Activated CD4-positive, alpha-beta T cell treated with anti-CD3 and anti-CD28 coated beads for 36 hours (primary cell): Measurements from ENCODE around the gene LMX1A. TPM values are rescaled to one million over a fixed set of nuclear protein-coding genes. Genes with fewer than 3 reads are reported as not detected.

Source experiments
- ATAC-seq: fragments of 200-7000 bp; cut with Tn5 transposase; one replicate; pipeline ENCODE4 v1.10.0; 2021; ENCODE audit warnings: mild to moderate bottlenecking, moderate library complexity
- CTCF ChIA-PET: fragments of 350-600 bp; sonication (Branson Sonifier 250); formaldehyde crosslinking; loops from one replicate; lab custom pipeline; 2021; ENCODE audit warnings: antibody characterized with exemption; lab: Charles Lee
- POLR2A ChIA-PET: fragments of 350-600 bp; sonication (Branson Sonifier 250); formaldehyde crosslinking; loops from one replicate; lab custom pipeline; 2021; ENCODE audit warnings: antibody characterized with exemption, inconsistent platforms; lab: Charles Lee
- DNase-seq: peaks from one replicate; pipeline ENCODE4 v3.0.0-alpha.2; 2020
- H3K27ac Mint-ChIP-seq: one replicate; pipeline ENCODE4 v1.8.0; 2021; ENCODE audit warnings: mixed read lengths
- H3K27me3 Mint-ChIP-seq: one replicate; pipeline ENCODE4 v1.8.0; 2021; ENCODE audit warnings: mixed read lengths
- H3K36me3 Mint-ChIP-seq: one replicate; pipeline ENCODE4 v1.8.0; 2021; ENCODE audit warnings: low read depth, mixed read lengths
- H3K4me1 Mint-ChIP-seq: one replicate; pipeline ENCODE4 v1.8.0; 2021; ENCODE audit warnings: mixed read lengths
- H3K4me3 Mint-ChIP-seq: one replicate; pipeline ENCODE4 v1.8.0; 2021; ENCODE audit warnings: mild to moderate bottlenecking, moderate library complexity, mixed read lengths
- H3K9me3 Mint-ChIP-seq: one replicate; pipeline ENCODE4 v1.8.0; 2021; ENCODE audit warnings: low read depth, mixed read lengths
- intact Hi-C, 2 experiments: fragments of 100-400 bp; cut with DNase I in 1 of 2; cut with micrococcal nuclease in 1 of 2; formaldehyde crosslinking; loops; one replicate each; pipeline versions ENCODE4 v1.14.2 to v1.15.1; 2022 to 2024; cut with DNase I, micrococcal nuclease
- total RNA-seq, 2 experiments: library from RNA; stranded (reverse); gene quantifications; one replicate each; pipeline ENCODE4 v1.2.3, GENCODE V29; 2021

Gene LMX1A
- total RNA-seq, 2 experiments from 2014 or later, result not detected

GRCh38 chr1:165257969-165258459 lies 98.5 kb downstream of the LMX1A start:
- CTCF ChIA-PET, result interaction anchor here (0.6 to 1.9 kb wide), 6 partner anchors 10 to 138 kb away, joined by 3 to 7 read pairs (median 4); no protein-coding TSS in a partner anchor
- POLR2A ChIA-PET, result no interaction called here
- intact Hi-C loops, result loop anchor here in 1 of 2 experiments (1.0 kb wide), 2 partner anchors 111 to 335 kb away; no protein-coding TSS in a partner anchor
- no peaks in the 10 kb centered on the region for H3K36me3 Mint-ChIP-seq
- H3K4me3 Mint-ChIP-seq, result no peak overlapping the region
- peaks cover 19% of the 10 kb centered on the region for H3K27me3 Mint-ChIP-seq
- no peaks in the 10 kb centered on the region for H3K4me1 Mint-ChIP-seq
- H3K9me3 Mint-ChIP-seq, result no peaks in the 10 kb centered on the region
- no peak overlapping the region for H3K27ac Mint-ChIP-seq
- no peak for ATAC-seq
- peak; percentile 73 for DNase-seq

DNA sequence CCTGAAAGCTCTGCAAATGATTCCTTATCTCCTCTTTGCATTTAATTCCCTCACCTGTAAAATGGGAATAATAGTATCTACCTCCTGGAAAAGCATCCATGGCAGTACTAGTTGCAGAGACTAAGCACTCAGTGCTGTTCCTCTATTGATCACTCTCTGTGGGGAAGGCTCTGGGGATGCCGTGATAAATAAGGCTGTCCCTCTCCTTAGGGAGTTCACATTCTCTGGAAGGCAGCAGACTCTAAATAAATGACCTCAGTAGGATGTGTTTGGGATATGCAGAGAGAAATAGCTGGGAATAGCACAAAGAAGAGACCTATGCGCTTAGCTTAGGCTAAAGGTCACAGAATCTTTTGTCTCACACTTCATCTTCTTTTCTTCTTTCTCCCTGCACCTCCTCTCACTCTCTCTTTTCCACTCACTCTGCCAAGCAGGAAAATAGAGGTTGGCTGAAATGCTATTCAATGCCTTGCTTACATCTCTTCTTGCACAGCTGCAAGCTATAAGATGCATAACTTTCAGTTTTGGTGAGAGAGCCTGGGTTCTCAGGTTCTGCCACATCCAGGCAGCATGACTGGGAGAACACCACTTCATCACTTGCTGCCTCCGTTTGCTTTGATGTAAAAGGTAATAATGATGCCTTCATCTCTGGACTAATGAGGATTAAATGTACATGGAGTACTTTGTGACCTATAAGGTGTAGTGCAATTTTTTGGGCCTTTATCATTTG lies 101.5 kb downstream of the LMX1A start:
- H3K9me3 Mint-ChIP-seq, result peaks cover 3% of the 10 kb centered on the region
- H3K4me3 Mint-ChIP-seq, result no peak overlapping the region
- H3K4me1 Mint-ChIP-seq, result no peaks in the 10 kb centered on the region
- DNase-seq (no peak), ATAC-seq (no peak)
- no peaks in the 10 kb centered on the region for H3K36me3 Mint-ChIP-seq
- CTCF ChIA-PET, result no interaction called here
- POLR2A ChIA-PET, result no interaction called here
- intact Hi-C loops, result no loop called here
- no peak overlapping the region for H3K27ac Mint-ChIP-seq
- H3K27me3 Mint-ChIP-seq, result peaks cover 21% of the 10 kb centered on the region

GRCh38 chr1:165254376-165254775 lies 102.1 kb downstream of the LMX1A start:
- intact Hi-C loops, result no loop called here
- DNase-seq, result no peak
- ChIA-PET POLR2A (no interaction called here), CTCF (no interaction called here)
- no peak overlapping the region for H3K4me3 Mint-ChIP-seq
- peaks cover 23% of the 10 kb centered on the region for H3K27me3 Mint-ChIP-seq
- H3K9me3 Mint-ChIP-seq, result peaks cover 3% of the 10 kb centered on the region
- no peaks in the 10 kb centered on the region for H3K36me3 Mint-ChIP-seq
- no peak for ATAC-seq
- no peaks in the 10 kb centered on the region for H3K4me1 Mint-ChIP-seq
- no peak overlapping the region for H3K27ac Mint-ChIP-seq

DNA sequence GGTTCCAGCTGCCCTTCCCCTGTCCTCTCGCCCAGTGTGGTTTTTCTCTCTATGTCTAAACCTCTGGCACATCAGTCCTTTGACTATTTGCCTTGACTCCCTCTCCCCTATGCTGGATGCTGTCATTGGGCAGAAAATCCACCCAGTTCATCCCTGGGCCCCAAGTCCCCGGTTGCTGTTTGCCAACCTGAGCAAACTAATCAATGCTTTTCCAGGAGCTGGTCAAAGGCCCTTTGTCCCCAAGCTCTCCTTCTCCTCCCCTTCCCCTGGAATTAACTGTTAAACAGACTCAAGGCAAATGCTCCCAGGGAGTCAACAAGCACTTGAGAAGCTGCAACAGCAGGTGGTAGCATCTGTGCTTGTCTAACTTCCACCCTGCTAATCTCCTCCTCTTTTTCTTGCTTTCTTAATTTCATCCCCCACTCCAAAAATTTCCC lies 102.7 kb downstream of the LMX1A start:
- ChIA-PET POLR2A (no interaction called here), CTCF (no interaction called here)
- Mint-ChIP-seq H3K27ac (no peak overlapping the region), H3K27me3 (peaks cover 23% of the 10 kb centered on the region), H3K36me3 (no peaks in the 10 kb centered on the region), H3K9me3 (peaks cover 3% of the 10 kb centered on the region), H3K4me1 (no peaks in the 10 kb centered on the region), H3K4me3 (no peak overlapping the region)
- DNase-seq, result no peak
- intact Hi-C loops, result no loop called here
- no peak for ATAC-seq

DNA sequence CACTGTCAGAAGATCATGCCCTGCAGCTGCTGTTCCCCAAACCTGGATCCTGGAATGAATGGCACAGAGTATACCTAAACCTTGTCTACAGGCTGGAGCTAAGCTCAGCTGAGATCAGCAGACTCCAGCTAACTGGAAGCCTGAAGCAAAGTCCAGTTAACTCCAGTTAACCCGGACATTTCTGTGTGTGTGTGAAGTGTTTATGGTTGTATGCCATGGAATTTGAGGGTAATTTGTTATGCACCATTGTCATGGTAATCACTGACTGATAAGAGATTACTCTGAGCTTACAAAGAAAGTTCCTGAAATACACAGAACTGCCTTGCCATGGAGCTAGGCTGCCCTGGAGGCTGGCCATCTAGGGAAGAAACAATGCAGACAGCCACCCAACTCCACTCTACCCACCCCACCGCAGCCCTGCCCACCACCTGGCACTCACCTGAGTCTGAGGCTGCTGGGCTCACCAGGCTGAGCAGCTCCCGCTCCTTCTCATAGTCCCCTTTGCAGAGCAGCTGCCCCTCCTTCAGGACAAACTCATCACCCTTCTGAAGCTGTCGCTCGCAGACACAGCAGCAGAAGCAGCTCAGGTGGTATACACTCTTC lies 107.4 kb downstream of the LMX1A start:
- peaks cover 10% of the 10 kb centered on the region for H3K27me3 Mint-ChIP-seq
- DNase-seq (no peak), ATAC-seq (no peak)
- ChIA-PET POLR2A (no interaction called here), CTCF (interaction anchor here (0.6 to 0.8 kb wide), 2 partner anchors 120 to 267 kb away, joined by 3 to 4 read pairs; no protein-coding TSS in a partner anchor)
- no peak overlapping the region for H3K4me3 Mint-ChIP-seq
- H3K36me3 Mint-ChIP-seq, result no peaks in the 10 kb centered on the region
- H3K4me1 Mint-ChIP-seq, result no peaks in the 10 kb centered on the region
- intact Hi-C loops, result no loop called here
- H3K9me3 Mint-ChIP-seq, result peaks cover 3% of the 10 kb centered on the region
- no peak overlapping the region for H3K27ac Mint-ChIP-seq

DNA sequence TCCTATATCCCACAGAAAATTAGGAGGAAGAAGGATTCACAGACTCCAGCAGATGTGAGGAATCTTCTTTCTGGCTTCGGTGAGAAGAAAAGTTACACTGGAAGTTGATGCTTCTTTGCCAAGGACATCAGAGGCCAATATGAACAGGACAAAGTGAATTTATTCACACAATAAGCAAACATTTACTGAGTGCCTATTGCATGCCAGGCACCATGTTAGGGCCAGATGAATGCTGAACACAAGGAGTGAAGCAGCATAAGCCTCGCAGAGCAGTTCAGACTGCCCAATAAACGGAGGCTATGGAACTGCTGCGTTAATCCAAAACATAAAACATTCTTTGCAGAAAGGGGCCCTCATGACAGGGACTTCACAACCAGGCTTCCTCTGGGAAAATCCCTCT lies 114.6 kb downstream of the LMX1A start:
- no peaks in the 10 kb centered on the region for H3K36me3 Mint-ChIP-seq
- H3K27me3 Mint-ChIP-seq, result peaks cover 16% of the 10 kb centered on the region
- H3K27ac Mint-ChIP-seq, result no peak overlapping the region
- no peaks in the 10 kb centered on the region for H3K4me1 Mint-ChIP-seq
- ChIA-PET POLR2A (no interaction called here), CTCF (no interaction called here)
- H3K4me3 Mint-ChIP-seq, result no peak overlapping the region
- intact Hi-C loops, result no loop called here
- no peak for ATAC-seq
- H3K9me3 Mint-ChIP-seq, result no peaks in the 10 kb centered on the region
- no peak for DNase-seq

GRCh38 chr1:165241321-165241720 lies 115.2 kb downstream of the LMX1A start:
- H3K27ac Mint-ChIP-seq, result no peak overlapping the region
- H3K4me1 Mint-ChIP-seq, result no peaks in the 10 kb centered on the region
- intact Hi-C loops, result no loop called here
- H3K9me3 Mint-ChIP-seq, result no peaks in the 10 kb centered on the region
- ChIA-PET CTCF (no interaction called here), POLR2A (no interaction called here)
- no peak overlapping the region for H3K4me3 Mint-ChIP-seq
- peaks cover 20% of the 10 kb centered on the region for H3K27me3 Mint-ChIP-seq
- ATAC-seq, result no peak
- no peaks in the 10 kb centered on the region for H3K36me3 Mint-ChIP-seq
- DNase-seq, result no peak

DNA sequence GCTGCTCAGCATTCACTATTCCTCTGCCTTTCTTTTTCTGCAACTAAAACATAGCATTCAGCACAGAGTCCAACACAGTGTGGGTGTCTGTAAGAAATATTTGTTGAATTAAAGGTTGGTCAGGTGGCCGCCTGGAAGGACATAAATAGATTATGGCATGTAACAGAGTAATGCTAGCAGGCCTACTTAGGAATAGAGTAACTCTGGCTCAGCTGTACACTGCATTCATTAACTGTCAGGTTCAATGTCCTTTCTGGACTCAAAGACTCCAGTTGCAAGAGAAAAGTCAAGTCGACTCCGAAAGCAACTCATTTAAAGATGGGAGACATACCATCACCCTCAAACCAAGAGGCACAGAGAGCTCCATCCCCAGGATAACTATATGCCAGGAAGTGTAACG lies 116.0 kb downstream of the LMX1A start:
- H3K9me3 Mint-ChIP-seq, result no peaks in the 10 kb centered on the region
- CTCF ChIA-PET, result no interaction called here

DNA sequence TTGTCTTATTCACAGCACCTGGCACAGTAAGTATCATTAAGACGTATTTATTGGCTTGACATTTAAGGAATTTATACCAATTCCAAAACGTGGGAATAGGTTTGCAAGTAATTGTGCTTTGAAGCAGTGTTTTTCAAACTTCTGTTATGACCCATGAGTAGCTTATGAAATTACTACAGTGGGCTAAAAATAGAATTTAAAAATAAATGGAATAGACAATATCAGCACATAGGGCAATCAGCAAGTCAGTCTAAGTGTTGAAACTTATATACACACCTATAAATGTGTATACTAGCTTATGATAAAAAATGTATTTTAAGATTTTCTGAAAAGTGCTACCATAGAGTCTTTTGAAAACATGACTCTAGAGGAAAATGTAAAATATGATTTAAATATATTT lies 116.6 kb downstream of the LMX1A start:
- ATAC-seq, result no peak
- Mint-ChIP-seq H3K9me3 (no peaks in the 10 kb centered on the region), H3K4me1 (peaks cover 5% of the 10 kb centered on the region), H3K4me3 (no peak overlapping the region), H3K27ac (no peak overlapping the region), H3K36me3 (no peaks in the 10 kb centered on the region), H3K27me3 (peaks cover 30% of the 10 kb centered on the region)
- DNase-seq, result no peak
- ChIA-PET CTCF (no interaction called here), POLR2A (no interaction called here)
- intact Hi-C loops, result loop anchor here (5.0 to 10.0 kb wide), 3 partner anchors 95 to 115 kb away; partner anchors contain the start of gene LMX1A (in 1 of the 2)

More for the DNA sequence above, 116.0 kb downstream of the LMX1A start:
- H3K4me3 Mint-ChIP-seq, result no peak overlapping the region
- H3K27me3 Mint-ChIP-seq, result peaks cover 26% of the 10 kb centered on the region
- POLR2A ChIA-PET, result no interaction called here
- H3K27ac Mint-ChIP-seq, result no peak overlapping the region
- H3K4me1 Mint-ChIP-seq, result peaks cover 2% of the 10 kb centered on the region
- intact Hi-C loops, result no loop called here
- DNase-seq (no peak), ATAC-seq (no peak)
- no peaks in the 10 kb centered on the region for H3K36me3 Mint-ChIP-seq

- H3K36me3 Mint-ChIP-seq, result no peaks in the 10 kb centered on the region
- POLR2A ChIA-PET, result no interaction called here
- peaks cover 6% of the 10 kb centered on the region for H3K4me1 Mint-ChIP-seq
- H3K27me3 Mint-ChIP-seq, result peaks cover 40% of the 10 kb centered on the region
- no peaks in the 10 kb centered on the region for H3K9me3 Mint-ChIP-seq
- no peak overlapping the region for H3K27ac Mint-ChIP-seq
- no peak for ATAC-seq
- peak; percentile 15 for DNase-seq
- intact Hi-C loops, result loop anchor here (5.0 to 10.0 kb wide), 3 partner anchors 91 to 119 kb away; partner anchors contain the start of gene LMX1A (in 1 of the 2)
- no peak overlapping the region for H3K4me3 Mint-ChIP-seq
- CTCF ChIA-PET, result no interaction called here
Observed at GRCh38 chr1:165235777-165236291, 120.7 kb downstream of the LMX1A start.

- intact Hi-C loops, result loop anchor here (5.0 to 10.0 kb wide), 3 partner anchors 90 to 120 kb away; partner anchors contain the start of gene LMX1A (in 1 of the 2)
- ATAC-seq, result no peak
- H3K4me1 Mint-ChIP-seq, result peaks cover 6% of the 10 kb centered on the region
Observed at GRCh38 chr1:165235155-165235776, 121.2 kb downstream of the LMX1A start.

More at GRCh38 chr1:165235155-165235776, 121.2 kb downstream of the LMX1A start:
- Mint-ChIP-seq H3K27ac (no peak overlapping the region), H3K4me3 (no peak overlapping the region), H3K9me3 (no peaks in the 10 kb centered on the region), H3K36me3 (no peaks in the 10 kb centered on the region), H3K27me3 (peaks cover 40% of the 10 kb centered on the region)
- ChIA-PET CTCF (no interaction called here), POLR2A (no interaction called here)
- no peak for DNase-seq
